CD4-positive, alpha-beta T cell (primary cell): ENCODE measurements around the gene UBXN2A. TPM values are rescaled to one million over a fixed set of nuclear protein-coding genes. Genes with fewer than 3 reads are reported as not detected.
"Not testable (repeated sequence)": the region's sequence is repeated elsewhere in the genome, so short reads cannot be mapped to it uniquely, and the experiment has no call there.

Experiments
- ATAC-seq: fragments of 200-7000 bp; cut with Tn5 transposase; one replicate; pipeline ENCODE4 v1.10.0; 2022; ENCODE audit warnings: mild to moderate bottlenecking; ENCODE audit not compliant: poor library complexity
- CTCF ChIA-PET: fragments of 350-600 bp; sonication (Branson Sonifier 250); formaldehyde crosslinking; loops from one replicate; lab custom pipeline; 2021; ENCODE audit warnings: antibody characterized with exemption, inconsistent platforms; lab: Charles Lee
- POLR2A ChIA-PET: fragments of 350-600 bp; sonication (Branson Sonifier 250); formaldehyde crosslinking; loops from one replicate; lab custom pipeline; 2021; ENCODE audit warnings: antibody characterized with exemption, inconsistent platforms; lab: Charles Lee
- DNase-seq, 14 experiments: peaks; one replicate each; pipeline ENCODE4 v3.0.0-alpha.2; 2013 to 2020; ENCODE audit warnings: mixed read lengths in 2 of 14
- H3K27ac ChIP-seq, 2 donors: one replicate each; pipeline versions ENCODE4 v1.5.1 to v1.7.0; 2013; ENCODE audit warnings: low read length in 2 of 2, low read depth in 1 of 2, mild to moderate bottlenecking in 1 of 2
- H3K27me3 ChIP-seq, 2 experiments: 1 replicate in 1 of 2; 2 replicates in 1 of 2; pipeline versions ENCODE4 v1.6.1 to v1.7.0; 2013; ENCODE audit warnings: low read length in 2 of 2, control low read depth in 1 of 2, mild to moderate bottlenecking in 1 of 2, moderate library complexity in 1 of 2; ENCODE audit not compliant: insufficient read depth in 2 of 2, control insufficient read depth in 1 of 2
- H3K36me3 ChIP-seq: one replicate; pipeline ENCODE4 v1.6.1; 2013; ENCODE audit warnings: low read length, control low read depth; ENCODE audit not compliant: insufficient read depth
- H3K4me1 ChIP-seq: one replicate; pipeline ENCODE4 v1.6.1; 2013; ENCODE audit warnings: low read length, control low read depth; ENCODE audit not compliant: insufficient read depth
- H3K4me3 ChIP-seq: one replicate; pipeline ENCODE4 v1.5.1; 2013; ENCODE audit warnings: mild to moderate bottlenecking, low read length, moderate library complexity
- H3K9me3 ChIP-seq, 2 experiments: 1 replicate in 1 of 2; 2 replicates in 1 of 2; pipeline versions ENCODE4 v1.6.1 to v1.7.0; 2013; ENCODE audit warnings: low read length in 2 of 2, mild to moderate bottlenecking in 2 of 2, control low read depth in 1 of 2, moderate library complexity in 1 of 2; ENCODE audit not compliant: control insufficient read depth in 1 of 2, insufficient read depth in 1 of 2
- H3K27ac Mint-ChIP-seq: one replicate; pipeline ENCODE4 v1.8.0; 2020; ENCODE audit warnings: mixed read lengths
- H3K27me3 Mint-ChIP-seq: one replicate; pipeline ENCODE4 v1.8.0; 2021; ENCODE audit warnings: mixed read lengths
- H3K36me3 Mint-ChIP-seq: one replicate; pipeline ENCODE4 v1.8.0; 2021; ENCODE audit warnings: low read depth, mixed read lengths
- H3K4me1 Mint-ChIP-seq: one replicate; pipeline ENCODE4 v1.8.0; 2021; ENCODE audit warnings: low read depth, mixed read lengths
- H3K4me3 Mint-ChIP-seq: one replicate; pipeline ENCODE4 v1.8.0; 2020; ENCODE audit warnings: mild to moderate bottlenecking, mixed read lengths
- H3K9me3 Mint-ChIP-seq: one replicate; pipeline ENCODE4 v1.8.0; 2020; ENCODE audit warnings: mixed read lengths
- intact Hi-C, 2 experiments: fragments of 100-400 bp; cut with DNase I in 1 of 2; cut with micrococcal nuclease in 1 of 2; formaldehyde crosslinking; loops; one replicate each; pipeline versions ENCODE4 v1.15.1 to v1.9.0; 2023 to 2025; cut with DNase I, micrococcal nuclease
- total RNA-seq, 174 experiments: library from RNA in 2 of 174; stranded (reverse) in 2 of 174; gene quantifications; one replicate each; pipeline ENCODE4 v1.2.3 and lab custom pipeline; 2021 to 2026
- TF ChIP-seq, protein P1 (sequence below): fragments of 200-600 bp; IDR thresholded peaks from one replicate; pipeline ENCODE4 v1.8.0; 2022; ENCODE audit warnings: antibody characterized with exemption, mild to moderate bottlenecking

Gene UBXN2A
- total RNA-seq, 2 experiments from 2014 or later: 12.9 to 16.7 TPM

DNA sequence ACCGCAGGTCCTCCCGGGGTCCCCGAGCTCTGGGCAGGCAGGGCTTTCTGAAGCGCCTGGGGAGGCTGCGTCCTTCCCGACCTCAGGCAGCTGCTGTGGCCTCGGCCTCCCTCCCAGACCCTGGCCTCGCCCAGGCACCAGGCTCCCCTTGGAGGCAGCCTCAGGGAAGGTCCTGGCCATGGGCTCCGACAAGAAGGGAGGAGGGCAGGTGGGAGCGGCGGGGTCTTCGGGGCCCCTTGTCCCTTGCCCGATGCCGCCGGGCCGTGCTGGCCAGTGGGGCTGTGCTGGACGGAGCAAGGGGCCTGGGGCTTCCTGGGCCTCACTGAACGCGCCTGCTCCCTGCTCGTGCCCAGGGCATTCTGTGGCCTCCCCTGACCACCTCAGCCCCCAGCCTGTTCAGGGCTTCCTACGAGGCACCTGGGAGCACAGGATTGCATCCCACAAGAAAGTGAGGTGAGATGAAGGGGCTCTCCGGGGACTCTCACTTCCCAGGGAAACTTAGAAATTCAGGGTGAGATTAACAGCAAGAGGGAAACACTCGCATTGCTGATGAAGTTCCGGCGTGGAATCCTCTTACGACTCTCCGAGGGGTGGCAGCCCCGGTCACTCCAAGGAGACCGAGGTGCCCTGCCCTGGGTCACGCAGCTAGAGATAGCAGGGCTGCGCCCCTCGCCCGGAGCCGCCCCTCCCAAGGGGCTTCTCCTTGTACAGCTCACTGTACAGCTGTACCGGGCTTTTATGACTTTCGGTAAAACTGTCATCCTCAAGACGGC, 70.4 kb downstream of the UBXN2A start:
- intact Hi-C loops: no loop called here
- H3K27me3 ChIP-seq: peaks cover 27 to 35% of the 10 kb centered on the region in 2 experiments
- no peak overlapping the region for H3K4me3 ChIP-seq
- CTCF ChIA-PET: no interaction called here
- TF ChIP-seq, protein P1, sequence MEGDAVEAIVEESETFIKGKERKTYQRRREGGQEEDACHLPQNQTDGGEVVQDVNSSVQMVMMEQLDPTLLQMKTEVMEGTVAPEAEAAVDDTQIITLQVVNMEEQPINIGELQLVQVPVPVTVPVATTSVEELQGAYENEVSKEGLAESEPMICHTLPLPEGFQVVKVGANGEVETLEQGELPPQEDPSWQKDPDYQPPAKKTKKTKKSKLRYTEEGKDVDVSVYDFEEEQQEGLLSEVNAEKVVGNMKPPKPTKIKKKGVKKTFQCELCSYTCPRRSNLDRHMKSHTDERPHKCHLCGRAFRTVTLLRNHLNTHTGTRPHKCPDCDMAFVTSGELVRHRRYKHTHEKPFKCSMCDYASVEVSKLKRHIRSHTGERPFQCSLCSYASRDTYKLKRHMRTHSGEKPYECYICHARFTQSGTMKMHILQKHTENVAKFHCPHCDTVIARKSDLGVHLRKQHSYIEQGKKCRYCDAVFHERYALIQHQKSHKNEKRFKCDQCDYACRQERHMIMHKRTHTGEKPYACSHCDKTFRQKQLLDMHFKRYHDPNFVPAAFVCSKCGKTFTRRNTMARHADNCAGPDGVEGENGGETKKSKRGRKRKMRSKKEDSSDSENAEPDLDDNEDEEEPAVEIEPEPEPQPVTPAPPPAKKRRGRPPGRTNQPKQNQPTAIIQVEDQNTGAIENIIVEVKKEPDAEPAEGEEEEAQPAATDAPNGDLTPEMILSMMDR: no peak
- POLR2A ChIA-PET: interaction anchor here (1.8 kb wide), 1 partner anchor 10 kb away, joined by 5 read pairs; no protein-coding TSS in a partner anchor
- H3K4me1 ChIP-seq: peaks cover 11% of the 10 kb centered on the region
- H3K9me3 ChIP-seq: peaks cover 0 to 7% of the 10 kb centered on the region in 2 experiments
- no peak for DNase-seq
- Mint-ChIP-seq H3K9me3 (no peaks in the 10 kb centered on the region), H3K36me3 (no peaks in the 10 kb centered on the region), H3K4me1 (no peaks in the 10 kb centered on the region), H3K4me3 (no peak overlapping the region), H3K27me3 (peaks cover 47% of the 10 kb centered on the region), H3K27ac (no peak overlapping the region)
- no peak overlapping the region for H3K27ac ChIP-seq
- no peaks in the 10 kb centered on the region for H3K36me3 ChIP-seq
- no peak for ATAC-seq

DNA sequence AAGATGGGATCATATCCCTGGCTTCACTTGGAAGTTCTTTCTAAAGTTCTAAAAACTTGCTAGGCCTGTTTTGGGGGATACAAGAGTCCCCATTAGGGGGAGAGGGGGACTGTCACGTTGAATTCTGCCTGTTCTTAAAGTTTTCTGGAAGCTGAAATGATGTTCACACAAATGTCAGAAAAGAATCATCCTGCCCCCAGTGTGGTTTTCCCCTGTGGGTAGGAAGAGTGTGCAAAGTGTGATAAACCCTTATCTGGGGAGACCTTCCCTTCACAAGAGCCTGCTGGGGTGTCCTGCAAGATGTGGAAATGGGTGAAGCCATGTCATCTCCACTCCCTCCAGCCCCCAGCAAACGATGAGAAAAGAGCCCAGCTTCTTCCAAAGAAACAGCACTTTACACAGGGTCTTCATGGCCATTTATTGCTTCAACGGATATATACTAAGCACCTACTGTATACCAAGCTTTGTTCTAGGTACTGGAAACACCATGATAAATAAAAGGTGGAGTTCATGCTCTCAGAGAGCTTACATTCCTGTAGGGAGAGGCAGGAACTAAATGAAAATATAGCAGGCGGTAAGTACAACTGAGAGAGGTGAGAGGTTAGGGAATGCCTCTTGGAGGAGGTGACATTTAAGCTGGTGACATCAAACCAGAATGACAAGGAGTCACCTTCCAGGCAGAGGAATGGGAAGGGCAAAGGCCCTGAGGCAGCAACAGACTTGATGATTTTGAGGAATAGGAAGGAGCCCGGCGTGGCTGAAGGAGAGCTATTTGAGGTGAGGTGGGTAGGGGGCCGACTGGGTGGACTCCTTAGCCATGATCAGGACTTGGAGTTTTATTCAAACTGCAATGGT, 71.2 kb downstream of the UBXN2A start:
- ATAC-seq (no peak), DNase-seq (no peak)
- Mint-ChIP-seq H3K27me3 (peaks cover 47% of the 10 kb centered on the region), H3K4me3 (no peak overlapping the region), H3K36me3 (no peaks in the 10 kb centered on the region), H3K9me3 (no peaks in the 10 kb centered on the region), H3K4me1 (no peaks in the 10 kb centered on the region), H3K27ac (no peak overlapping the region)
- CTCF ChIA-PET: interaction anchor here (0.6 kb wide), 1 partner anchor 132 kb away, joined by 3 read pairs; no protein-coding TSS in a partner anchor
- H3K27ac ChIP-seq: no peak overlapping the region
- peaks cover 0 to 7% of the 10 kb centered on the region in 2 experiments for H3K9me3 ChIP-seq
- no peak overlapping the region for H3K4me3 ChIP-seq
- intact Hi-C loops: no loop called here
- TF ChIP-seq, protein P1: no peak
- peaks cover 11% of the 10 kb centered on the region for H3K4me1 ChIP-seq
- H3K27me3 ChIP-seq: peaks cover 27 to 35% of the 10 kb centered on the region in 2 experiments
- POLR2A ChIA-PET: interaction anchor here (1.1 to 1.8 kb wide), 2 partner anchors 11 to 65 kb away, joined by 3 to 5 read pairs; partner anchors contain the start of gene SF3B6
- no peaks in the 10 kb centered on the region for H3K36me3 ChIP-seq

DNA sequence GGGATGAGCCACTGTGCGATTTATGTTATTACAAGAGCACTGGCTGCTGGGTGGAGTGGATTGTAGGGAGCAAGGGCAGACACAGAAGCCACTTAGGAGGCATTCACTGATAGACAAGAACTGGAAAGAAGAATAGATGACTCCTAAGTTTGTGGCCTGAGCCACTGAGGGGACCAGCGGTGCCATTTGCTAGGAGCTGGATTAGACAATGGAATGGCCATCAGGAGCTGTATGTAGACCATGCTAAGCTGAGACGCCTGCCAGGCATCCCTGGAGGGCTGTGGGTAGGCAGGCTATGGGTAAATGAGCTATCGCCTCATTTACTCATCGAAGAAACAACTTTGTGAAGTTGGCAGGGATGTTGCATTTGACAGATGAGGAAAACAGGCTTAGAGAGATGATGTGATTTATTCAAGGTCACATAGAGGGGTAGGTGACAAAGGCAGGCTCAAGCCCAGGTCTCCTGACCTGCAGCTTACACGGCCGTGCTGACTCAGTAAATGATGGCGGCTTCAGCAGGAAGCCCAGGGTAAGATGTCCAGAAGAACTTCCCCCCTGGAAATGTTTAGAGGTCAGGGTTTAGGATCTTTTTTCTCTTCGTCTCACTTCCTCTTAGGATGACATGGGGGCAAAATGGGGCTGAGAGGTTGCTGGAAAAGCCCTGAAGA, 72.4 kb downstream of the UBXN2A start:
- Histone ChIP-seq H3K27ac (no peak overlapping the region), H3K9me3 (peaks cover 0 to 7% of the 10 kb centered on the region in 2 experiments), H3K36me3 (no peaks in the 10 kb centered on the region), H3K4me1 (peaks cover 11% of the 10 kb centered on the region), H3K4me3 (no peak overlapping the region), H3K27me3 (peaks cover 27 to 35% of the 10 kb centered on the region in 2 experiments)
- no peak overlapping the region for H3K4me3 Mint-ChIP-seq
- DNase-seq (no peak), ATAC-seq (no peak)
- H3K9me3 Mint-ChIP-seq: no peaks in the 10 kb centered on the region
- CTCF ChIA-PET: no interaction called here
- H3K4me1 Mint-ChIP-seq: no peaks in the 10 kb centered on the region
- intact Hi-C loops: no loop called here
- POLR2A ChIA-PET: interaction anchor here (1.1 to 1.8 kb wide), 2 partner anchors 12 to 64 kb away, joined by 3 to 5 read pairs; partner anchors contain the start of gene SF3B6
- peaks cover 47% of the 10 kb centered on the region for H3K27me3 Mint-ChIP-seq
- TF ChIP-seq, protein P1: no peak
- no peaks in the 10 kb centered on the region for H3K36me3 Mint-ChIP-seq
- H3K27ac Mint-ChIP-seq: no peak overlapping the region

DNA sequence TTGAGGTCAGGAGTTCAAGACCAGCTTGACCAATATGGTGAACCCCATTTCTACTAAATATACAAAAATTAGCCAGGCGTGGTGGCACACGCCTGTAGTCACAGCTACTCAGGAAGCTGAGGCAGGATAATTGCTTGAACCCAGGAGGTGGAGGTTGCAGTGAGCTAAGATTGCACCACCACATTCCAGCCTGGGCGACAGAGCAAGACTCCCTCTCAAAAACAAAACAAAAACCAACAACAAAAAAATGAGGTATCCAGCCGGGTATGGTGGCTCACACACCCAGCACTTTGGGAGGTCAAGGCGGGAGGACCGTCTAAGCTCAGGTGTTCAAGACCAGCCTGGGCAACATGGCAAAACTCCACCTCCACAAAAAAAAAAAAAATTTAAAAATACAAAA, 74.6 kb downstream of the UBXN2A start:
- ATAC-seq, H3K27ac Mint-ChIP-seq, DNase-seq, CTCF ChIA-PET, H3K4me1 Mint-ChIP-seq, H3K4me1 ChIP-seq, intact Hi-C loops, H3K4me3 ChIP-seq, H3K9me3 ChIP-seq, H3K9me3 Mint-ChIP-seq, H3K36me3 Mint-ChIP-seq, H3K4me3 Mint-ChIP-seq, H3K36me3 ChIP-seq, H3K27ac ChIP-seq, POLR2A ChIA-PET: not testable (repeated sequence)
- H3K27me3 ChIP-seq: peaks cover 17 to 24% of the 10 kb centered on the region in 2 experiments
- peaks cover 34% of the 10 kb centered on the region for H3K27me3 Mint-ChIP-seq
